ENCODE measurements around the gene CHERP.

Gene CHERP

GRCh38 chr19:16542910-16543472 lies 754 bp upstream of the CHERP start:
- H3K4me3 ChIP-seq (ENCODE audit: low read depth, low read length): peak overlapping the region; percentile 94
- no peak for DNase-seq (ENCODE audit: low read depth)
- in situ Hi-C loops (cut with HindIII; ENCODE audit: low sequenced_read_pairs): no loop called here
- no peak for TF ChIP-seq CTCF (IDR thresholded peaks at IDR 0.05; ENCODE audit: low read depth, low read length, missing control alignments)

GRCh38 chr19:16541526-16542044 lies 652 bp downstream of the CHERP start:
- TF ChIP-seq CTCF (IDR thresholded peaks at IDR 0.05; ENCODE audit: low read depth, low read length, missing control alignments): no peak
- peak; percentile 1 for DNase-seq (ENCODE audit: low read depth)
- H3K4me3 ChIP-seq (ENCODE audit: low read depth, low read length): peak overlapping the region; percentile 94
- in situ Hi-C loops (cut with HindIII; ENCODE audit: low sequenced_read_pairs): no loop called here

- TF ChIP-seq CTCF (IDR thresholded peaks at IDR 0.05; ENCODE audit: low read depth, low read length, missing control alignments): no peak
- in situ Hi-C loops (cut with HindIII; ENCODE audit: low sequenced_read_pairs): no loop called here
- H3K4me3 ChIP-seq (ENCODE audit: low read depth, low read length): peak overlapping the region; percentile 94
- no peak for DNase-seq (ENCODE audit: low read depth)
Observed at GRCh38 chr19:16540948-16541347, 1.3 kb downstream of the CHERP start.

- no peak for TF ChIP-seq CTCF (IDR thresholded peaks at IDR 0.05; ENCODE audit: low read depth, low read length, missing control alignments)
- no peak overlapping the region for H3K4me3 ChIP-seq (ENCODE audit: low read depth, low read length)
- DNase-seq (ENCODE audit: low read depth): no peak
- in situ Hi-C loops (cut with HindIII; ENCODE audit: low sequenced_read_pairs): no loop called here
Observed at GRCh38 chr19:16537111-16537510, 5.1 kb downstream of the CHERP start.

- in situ Hi-C loops (cut with HindIII; ENCODE audit: low sequenced_read_pairs): no loop called here
- no peak for TF ChIP-seq CTCF (IDR thresholded peaks at IDR 0.05; ENCODE audit: low read depth, low read length, missing control alignments)
- H3K4me3 ChIP-seq (ENCODE audit: low read depth, low read length): no peak overlapping the region
- DNase-seq (ENCODE audit: low read depth): no peak
Observed at GRCh38 chr19:16536130-16536529, 6.1 kb downstream of the CHERP start.

GRCh38 chr19:16535381-16535780 lies 6.9 kb downstream of the CHERP start:
- TF ChIP-seq CTCF (IDR thresholded peaks at IDR 0.05; ENCODE audit: low read depth, low read length, missing control alignments): no peak
- DNase-seq (ENCODE audit: low read depth): no peak
- in situ Hi-C loops (cut with HindIII; ENCODE audit: low sequenced_read_pairs): no loop called here
- no peak overlapping the region for H3K4me3 ChIP-seq (ENCODE audit: low read depth, low read length)
